CD4-positive, CD25-positive, alpha-beta regulatory T cell (primary cell): ENCODE measurements around the gene DEXI. TPM values are rescaled to one million over a fixed set of nuclear protein-coding genes. Genes with fewer than 3 reads are reported as not detected.

Experiments
- ATAC-seq, 2 donors: fragments of 150-1000 bp; cut with Tn5 transposase; one replicate each; pipeline ENCODE4 v1.10.0; 2021; ENCODE audit warnings: low read depth in 2 of 2, moderate number of reproducible peaks in 2 of 2, moderate library complexity in 1 of 2
- DNase-seq, 3 donors: peaks; one replicate each; pipeline versions ENCODE4 v3.0.0 to v3.0.0-alpha.2; 2012 to 2022; ENCODE audit warnings: mixed read lengths in 1 of 3
- H3K27ac ChIP-seq: one replicate; pipeline ENCODE4 v1.7.0; 2013; ENCODE audit warnings: mild to moderate bottlenecking, low read length; ENCODE audit not compliant: insufficient read depth, poor library complexity, severe bottlenecking
- H3K27me3 ChIP-seq: one replicate; pipeline ENCODE4 v1.7.0; 2013; ENCODE audit warnings: low read length; ENCODE audit not compliant: control insufficient read depth, insufficient read depth
- H3K36me3 ChIP-seq: one replicate; pipeline ENCODE4 v1.7.0; 2013; ENCODE audit warnings: mild to moderate bottlenecking, low read length, moderate library complexity; ENCODE audit not compliant: control insufficient read depth, insufficient read depth
- H3K4me1 ChIP-seq: 2 replicates; pipeline ENCODE4 v1.7.0; 2013; ENCODE audit warnings: mild to moderate bottlenecking, low read length; ENCODE audit not compliant: insufficient read depth, control insufficient read depth, poor library complexity, severe bottlenecking
- H3K4me3 ChIP-seq: one replicate; pipeline ENCODE4 v1.7.0; 2013; ENCODE audit warnings: low read depth, mild to moderate bottlenecking, low read length, moderate library complexity
- H3K9me3 ChIP-seq, 2 experiments: 1 replicate in 1 of 2; 2 replicates in 1 of 2; pipeline ENCODE4 v1.7.0; 2013; ENCODE audit warnings: low read length in 2 of 2, mild to moderate bottlenecking in 1 of 2, moderate library complexity in 1 of 2; ENCODE audit not compliant: control insufficient read depth in 2 of 2
- H3K27ac Mint-ChIP-seq, 3 donors: one replicate each; pipeline ENCODE4 v1.8.0; 2020 to 2022; ENCODE audit warnings: mild to moderate bottlenecking in 3 of 3, mixed read lengths in 3 of 3, moderate library complexity in 2 of 3
- H3K27me3 Mint-ChIP-seq: one replicate; pipeline ENCODE4 v1.8.0; 2022; ENCODE audit warnings: mild to moderate bottlenecking, mixed read lengths
- H3K36me3 Mint-ChIP-seq: one replicate; pipeline ENCODE4 v1.8.0; 2020; ENCODE audit warnings: mixed read lengths
- H3K4me1 Mint-ChIP-seq, 4 donors: one replicate each; pipeline ENCODE4 v1.8.0; 2020 to 2022; ENCODE audit warnings: mixed read lengths in 4 of 4, mild to moderate bottlenecking in 1 of 4
- H3K4me3 Mint-ChIP-seq, 4 donors: one replicate each; pipeline ENCODE4 v1.8.0; 2020 to 2022; ENCODE audit warnings: mild to moderate bottlenecking in 4 of 4, mixed read lengths in 4 of 4, moderate library complexity in 3 of 4
- H3K9me3 Mint-ChIP-seq, 7 donors: one replicate each; pipeline ENCODE4 v1.8.0; 2020 to 2022; ENCODE audit warnings: mixed read lengths in 7 of 7, mild to moderate bottlenecking in 3 of 7, moderate library complexity in 2 of 7
- polyA plus RNA-seq, 4 donors: library from polyadenylated mRNA; unstranded; fragments of 300-500 nt; fragmentation: Illumina TruSeq; gene quantifications; one replicate each; pipeline ENCODE4 v1.2.3, GENCODE V29; 2021
- total RNA-seq: library from RNA; stranded (reverse); gene quantifications from one replicate; pipeline ENCODE4 v1.2.3, GENCODE V29; 2022

The DEXI gene
- total and polyA plus RNA-seq, 5 donors from 2014 or later = 15.7 to 53.5 (median 50.9) TPM

DNA sequence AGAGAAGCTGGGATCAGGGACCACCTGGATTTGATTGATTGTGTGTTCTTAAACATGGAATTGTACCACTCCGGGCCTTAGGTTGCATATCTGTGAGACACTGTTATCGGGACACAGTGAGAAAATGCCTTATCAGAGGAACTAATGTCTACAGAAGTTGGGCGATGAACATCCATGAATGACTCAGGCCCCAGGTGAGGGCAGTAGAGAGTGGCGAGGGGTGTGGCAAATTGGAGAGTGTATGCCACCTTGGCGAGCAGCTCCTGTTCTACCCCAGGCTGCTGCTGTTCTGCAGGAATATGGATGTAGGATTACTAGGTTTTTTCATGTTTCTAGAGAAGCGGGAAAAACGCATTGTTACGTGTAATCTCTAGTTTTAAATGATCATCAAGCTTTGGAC lies 40.9 kb upstream of the DEXI start:
- H3K4me3 ChIP-seq = no peak overlapping the region
- Mint-ChIP-seq H3K27me3 (no peaks in the 10 kb centered on the region), H3K4me1 (peaks cover 24 to 51% (median 36%) of the 10 kb centered on the region in 4 donors), H3K9me3 (no peaks in the 10 kb centered on the region), H3K36me3 (peaks cover 21% of the 10 kb centered on the region), H3K4me3 (peak overlapping the region in 2 of 4 donors; percentile 63), H3K27ac (peak overlapping the region; percentile 33 to 89 (median 89))
- peak; percentile 17 to 36 for ATAC-seq
- DNase-seq = peak in 1 of 3 donors; percentile 54
- peaks cover 20% of the 10 kb centered on the region for H3K36me3 ChIP-seq
- H3K9me3 ChIP-seq = no peaks in the 10 kb centered on the region
- H3K27me3 ChIP-seq = no peaks in the 10 kb centered on the region
- peak overlapping the region; percentile 9 for H3K27ac ChIP-seq
- H3K4me1 ChIP-seq = peaks cover 32% of the 10 kb centered on the region

DNA sequence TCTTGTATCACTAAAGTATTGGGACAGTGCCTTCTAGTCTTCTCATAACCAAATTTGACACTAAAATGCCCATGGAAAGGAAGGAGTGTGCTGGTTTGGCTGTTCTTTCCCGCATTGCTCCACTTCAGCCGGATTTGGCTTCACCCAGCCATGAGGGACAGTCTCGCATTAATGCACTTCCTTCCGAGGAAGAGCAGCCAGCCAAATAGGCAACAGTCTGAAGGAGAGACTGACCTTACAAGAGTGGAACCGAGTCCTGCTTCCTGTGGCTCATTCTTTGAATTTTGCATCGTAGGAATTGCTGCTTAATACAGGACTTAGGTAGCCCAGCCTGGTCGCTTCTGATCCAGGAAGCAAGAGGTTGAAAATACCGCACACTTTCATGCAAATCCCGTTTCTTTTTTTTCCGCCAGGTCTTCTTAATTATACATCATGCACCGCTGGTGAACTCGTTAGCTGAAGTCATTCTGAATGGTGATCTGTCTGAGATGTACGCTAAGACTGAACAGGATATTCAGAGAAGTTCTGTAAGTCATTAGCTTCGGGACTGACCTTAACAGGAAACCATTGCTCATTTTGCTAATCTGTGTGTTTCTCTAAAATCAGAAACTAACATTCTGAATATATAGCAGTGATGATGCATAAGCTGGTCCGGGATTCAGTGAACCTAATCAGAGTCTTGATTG lies 40.3 kb upstream of the DEXI start:
- Histone ChIP-seq H3K9me3 (no peaks in the 10 kb centered on the region), H3K4me1 (peaks cover 27% of the 10 kb centered on the region), H3K36me3 (peaks cover 25% of the 10 kb centered on the region), H3K4me3 (peak overlapping the region; percentile 47), H3K27me3 (no peaks in the 10 kb centered on the region), H3K27ac (peak overlapping the region; percentile 9)
- peak; percentile 44 to 47 for ATAC-seq
- peak in 1 of 3 donors; percentile 33 for DNase-seq
- Mint-ChIP-seq H3K36me3 (peaks cover 24% of the 10 kb centered on the region), H3K27me3 (no peaks in the 10 kb centered on the region), H3K4me1 (peaks cover 22 to 48% (median 34%) of the 10 kb centered on the region in 4 donors), H3K27ac (peak overlapping the region; percentile 33 to 89 (median 89)), H3K4me3 (peak overlapping the region in 3 of 4 donors; percentile 9 to 63 (median 63)), H3K9me3 (no peaks in the 10 kb centered on the region)

DNA sequence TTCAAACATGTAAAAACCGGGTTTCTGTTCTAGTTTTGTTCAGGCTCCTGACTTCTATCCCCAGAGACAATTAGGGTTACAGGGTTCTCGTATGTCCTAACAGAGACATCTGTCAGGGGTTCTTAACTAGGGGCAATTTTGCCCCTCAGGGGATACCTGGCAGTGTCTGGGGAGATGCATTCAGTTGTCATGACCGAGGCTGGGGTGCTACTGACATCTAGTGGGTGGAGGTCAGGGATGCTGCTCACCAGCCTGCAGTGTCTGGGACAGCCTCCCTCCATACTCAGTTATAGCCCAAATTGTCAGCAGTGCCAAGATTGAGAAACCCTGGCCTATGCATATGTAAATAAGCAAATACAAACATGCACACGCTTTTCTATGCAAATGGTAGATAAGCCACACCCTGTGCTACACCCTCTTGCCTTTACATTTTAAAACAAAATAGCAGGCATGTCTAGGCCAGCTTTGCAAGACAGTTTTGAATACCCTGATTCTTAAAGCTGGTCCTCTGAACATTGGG lies 39.5 kb upstream of the DEXI start:
- H3K36me3 Mint-ChIP-seq = peaks cover 32% of the 10 kb centered on the region
- Histone ChIP-seq H3K27me3 (no peaks in the 10 kb centered on the region), H3K4me1 (peaks cover 21% of the 10 kb centered on the region), H3K4me3 (no peak overlapping the region), H3K27ac (no peak overlapping the region), H3K36me3 (peaks cover 26% of the 10 kb centered on the region), H3K9me3 (no peaks in the 10 kb centered on the region)
- no peaks in the 10 kb centered on the region for H3K9me3 Mint-ChIP-seq
- peak overlapping the region in 1 of 3 donors; percentile 89 for H3K27ac Mint-ChIP-seq
- peak; percentile 77 to 80 for ATAC-seq
- peak; percentile 21 to 79 (median 38) for DNase-seq
- H3K27me3 Mint-ChIP-seq = no peaks in the 10 kb centered on the region
- peak overlapping the region in 3 of 4 donors; percentile 21 to 63 (median 54) for H3K4me3 Mint-ChIP-seq
- H3K4me1 Mint-ChIP-seq = peaks cover 18 to 44% (median 31%) of the 10 kb centered on the region in 4 donors

DNA sequence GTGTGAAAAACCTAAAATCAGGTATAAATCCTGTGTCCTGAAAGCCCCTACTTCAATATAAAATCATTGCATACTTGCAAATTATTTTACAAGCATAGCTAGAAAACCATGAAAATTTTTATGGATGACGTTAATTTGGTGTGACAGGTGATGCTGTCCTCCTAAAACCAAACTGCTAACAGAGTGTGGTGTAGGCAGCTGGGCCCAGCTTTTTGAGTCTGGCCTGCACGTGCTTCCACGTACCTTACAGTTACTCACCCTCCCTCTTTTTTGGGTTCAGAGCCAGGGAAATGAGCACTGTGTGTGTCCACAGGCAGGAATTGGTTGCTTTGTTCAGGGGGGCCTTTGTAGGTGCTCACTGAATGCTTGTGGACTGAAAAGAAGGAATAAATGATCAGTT lies 38.5 kb upstream of the DEXI start:
- Mint-ChIP-seq H3K27me3 (no peaks in the 10 kb centered on the region), H3K27ac (peak overlapping the region in 1 of 3 donors; percentile 58), H3K9me3 (no peaks in the 10 kb centered on the region), H3K4me1 (peaks cover 14 to 42% (median 28%) of the 10 kb centered on the region in 4 donors), H3K4me3 (no peak overlapping the region), H3K36me3 (peaks cover 31% of the 10 kb centered on the region)
- ATAC-seq (no peak), DNase-seq (no peak)
- peaks cover 32% of the 10 kb centered on the region for H3K36me3 ChIP-seq
- H3K4me3 ChIP-seq = no peak overlapping the region
- no peaks in the 10 kb centered on the region for H3K9me3 ChIP-seq
- no peak overlapping the region for H3K27ac ChIP-seq
- H3K27me3 ChIP-seq = no peaks in the 10 kb centered on the region
- peaks cover 16% of the 10 kb centered on the region for H3K4me1 ChIP-seq

DNA sequence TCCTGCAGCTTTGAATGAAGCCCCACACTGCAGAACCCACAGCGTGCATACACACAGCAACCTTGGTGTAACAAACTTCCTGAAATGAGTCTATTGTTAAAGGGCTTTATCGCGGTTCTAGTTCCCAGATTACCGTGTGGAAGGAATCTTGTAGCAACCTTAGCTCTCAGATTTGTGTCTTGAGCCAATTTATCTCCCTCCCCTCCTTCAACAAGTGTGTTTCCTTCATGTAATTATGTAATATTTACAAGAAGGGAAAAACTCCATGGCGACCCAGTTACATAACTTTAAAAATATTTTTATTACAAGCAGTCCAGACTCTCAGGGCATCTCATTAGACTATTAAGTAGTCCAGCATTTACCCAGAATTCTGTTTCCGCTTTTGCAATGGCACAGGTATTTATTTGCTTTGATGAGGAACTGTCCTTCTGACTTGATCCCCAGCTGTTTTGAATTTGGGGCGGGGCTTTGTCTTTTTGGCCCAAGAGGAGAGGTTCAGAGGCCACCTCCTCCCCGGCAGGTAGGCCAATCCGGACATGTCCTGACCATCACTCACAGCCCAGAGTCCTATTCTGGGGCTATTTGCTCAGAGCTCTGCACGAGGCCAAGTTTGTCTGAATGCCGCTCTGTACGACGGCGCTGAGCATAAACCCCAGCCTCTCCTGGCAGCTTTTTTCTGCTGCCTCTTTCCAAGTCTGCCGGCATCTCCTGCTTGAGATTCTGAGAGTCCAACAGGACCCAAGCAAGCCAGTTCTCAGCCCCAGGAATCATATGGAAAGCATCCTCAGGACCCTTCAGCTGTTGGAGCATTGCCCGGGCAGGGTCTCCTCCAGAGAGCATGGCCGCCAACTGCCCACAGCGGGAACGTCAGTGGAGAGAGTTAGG lies 37.7 kb upstream of the DEXI start:
- H3K27ac Mint-ChIP-seq = no peak overlapping the region
- no peaks in the 10 kb centered on the region for H3K9me3 Mint-ChIP-seq
- H3K4me3 Mint-ChIP-seq = no peak overlapping the region
- H3K4me3 ChIP-seq = no peak overlapping the region
- no peaks in the 10 kb centered on the region for H3K27me3 Mint-ChIP-seq
- peaks cover 16% of the 10 kb centered on the region for H3K4me1 ChIP-seq
- no peak overlapping the region for H3K27ac ChIP-seq
- DNase-seq (no peak), ATAC-seq (no peak)
- H3K36me3 Mint-ChIP-seq = peaks cover 31% of the 10 kb centered on the region
- H3K27me3 ChIP-seq = no peaks in the 10 kb centered on the region
- H3K9me3 ChIP-seq = no peaks in the 10 kb centered on the region
- peaks cover 34% of the 10 kb centered on the region for H3K36me3 ChIP-seq
- peaks cover 14 to 42% (median 28%) of the 10 kb centered on the region in 4 donors for H3K4me1 Mint-ChIP-seq

DNA sequence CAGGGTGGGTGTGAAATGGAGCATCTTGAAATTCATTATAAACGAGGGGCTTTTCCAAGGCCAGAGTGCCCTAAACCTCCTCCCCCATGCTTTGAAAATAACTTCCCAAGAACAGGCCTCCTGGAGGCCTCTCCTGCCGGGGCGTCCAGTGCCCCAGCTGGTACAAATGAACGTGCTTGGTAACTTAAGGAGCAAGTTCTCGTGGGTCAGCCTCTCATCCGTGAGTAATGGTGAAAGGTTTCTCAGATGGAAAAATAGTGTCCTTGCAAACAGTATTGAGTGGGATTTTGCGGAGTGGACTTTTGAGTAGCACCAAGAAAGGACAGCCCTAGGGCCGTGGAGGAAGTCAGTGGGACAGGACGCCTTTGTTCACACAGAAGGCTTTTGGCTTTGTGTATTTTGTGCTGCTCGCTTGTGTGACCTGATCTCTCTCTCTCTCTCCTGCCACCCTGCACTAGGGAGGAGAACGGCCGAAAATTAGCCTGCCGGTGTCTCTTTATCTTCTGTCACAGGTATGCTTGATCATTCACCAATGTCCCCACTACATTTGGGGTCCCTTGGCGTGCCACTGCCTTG lies 36.7 kb upstream of the DEXI start:
- H3K36me3 ChIP-seq = peaks cover 34% of the 10 kb centered on the region
- no peaks in the 10 kb centered on the region for H3K27me3 Mint-ChIP-seq

DNA sequence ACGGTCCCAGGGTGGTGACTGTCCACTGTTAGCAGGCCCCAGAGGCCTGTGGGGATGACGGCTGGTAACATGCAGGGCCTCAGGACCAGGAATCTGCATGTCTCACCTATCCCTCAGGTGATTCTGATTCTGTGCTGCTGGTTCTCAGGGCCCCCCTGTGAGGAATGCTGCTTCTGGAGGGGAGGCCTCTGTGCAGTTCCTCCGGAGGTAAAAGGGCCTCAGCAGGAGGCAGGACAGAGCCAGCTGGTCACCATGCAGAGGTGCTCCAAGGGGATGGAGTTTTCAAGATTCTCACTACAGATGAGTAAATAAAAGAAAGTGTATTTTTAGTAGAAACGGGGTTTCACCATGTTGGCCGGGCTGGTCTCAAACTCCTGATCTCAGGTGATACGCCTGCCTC lies 35.9 kb upstream of the DEXI start:
- no peak for DNase-seq
- Mint-ChIP-seq H3K27ac (no peak overlapping the region), H3K9me3 (no peaks in the 10 kb centered on the region), H3K27me3 (no peaks in the 10 kb centered on the region), H3K4me3 (no peak overlapping the region), H3K4me1 (peaks cover 12 to 31% (median 20%) of the 10 kb centered on the region in 4 donors), H3K36me3 (peaks cover 34% of the 10 kb centered on the region)
- H3K4me3 ChIP-seq = no peak overlapping the region
- no peak for ATAC-seq
- peaks cover 16% of the 10 kb centered on the region for H3K4me1 ChIP-seq
- H3K27me3 ChIP-seq = no peaks in the 10 kb centered on the region
- H3K27ac ChIP-seq = no peak overlapping the region
- H3K9me3 ChIP-seq = no peaks in the 10 kb centered on the region
- peaks cover 35% of the 10 kb centered on the region for H3K36me3 ChIP-seq

More for the DNA sequence above, 36.7 kb upstream of the DEXI start:
- H3K9me3 Mint-ChIP-seq = no peaks in the 10 kb centered on the region
- H3K27ac Mint-ChIP-seq = peak overlapping the region in 2 of 3 donors; percentile 44 to 59
- peaks cover 10 to 35% (median 21%) of the 10 kb centered on the region in 4 donors for H3K4me1 Mint-ChIP-seq
- no peaks in the 10 kb centered on the region for H3K27me3 ChIP-seq
- no peaks in the 10 kb centered on the region for H3K9me3 ChIP-seq
- no peak overlapping the region for H3K4me3 Mint-ChIP-seq
- no peak for ATAC-seq
- H3K27ac ChIP-seq = no peak overlapping the region
- H3K36me3 Mint-ChIP-seq = peaks cover 32% of the 10 kb centered on the region
- no peak overlapping the region for H3K4me3 ChIP-seq
- no peak for DNase-seq
- peaks cover 16% of the 10 kb centered on the region for H3K4me1 ChIP-seq
